Epithelial cell of proximal tubule (primary cell): ENCODE data around the gene NCF2. TPM values are rescaled to one million over a fixed set of nuclear protein-coding genes. Genes with fewer than 3 reads are reported as not detected.
A peak's percentile ranks its signal among the peaks of the same experiment; 100 is the strongest.

Source experiments
- DNase-seq: peaks from one replicate; pipeline ENCODE4 v3.0.0-alpha.2; 2011; ENCODE audit warnings: low read depth
- H3K4me3 ChIP-seq: 2 replicates; pipeline ENCODE4 v1.5.1; 2011; ENCODE audit warnings: low read depth, mild to moderate bottlenecking, low read length
- CTCF ChIP-seq: conservative IDR thresholded peaks from 2 replicates; pipeline ENCODE4 v1.5.1; 2012; ENCODE audit warnings: low read depth, mild to moderate bottlenecking, low read length
- total RNA-seq: library from RNA; depleted of rRNA; stranded (reverse); fragments of >200 nt; gene quantifications from 2 replicates; pipeline ENCODE4 v1.2.3, GENCODE V29; 2015

The NCF2 gene
- total RNA-seq, 1 donor from 2014 or later = 25.6 TPM

DNA sequence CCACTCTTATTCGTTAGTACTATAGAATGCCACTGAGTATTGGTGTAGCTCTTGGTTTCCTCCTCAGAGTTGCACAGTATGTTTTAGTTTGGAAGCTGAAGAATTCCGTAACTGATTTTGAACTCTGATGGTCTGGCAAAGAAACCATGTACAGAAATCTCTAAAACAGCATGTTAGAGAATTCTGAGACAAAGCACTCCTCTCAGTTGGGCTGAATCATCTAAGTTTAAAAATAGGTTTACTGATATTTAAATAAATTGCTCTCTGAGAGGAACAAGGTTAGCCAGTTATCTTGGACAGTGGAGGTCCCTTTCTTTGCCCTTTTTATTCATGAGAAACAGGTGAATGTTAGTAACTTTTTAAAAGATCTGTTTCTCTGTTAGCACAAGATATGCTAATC lies 43.8 kb downstream of the NCF2 start:
- H3K4me3 ChIP-seq = no peak overlapping the region
- DNase-seq = no peak
- no peak for TF ChIP-seq CTCF

- no peak for TF ChIP-seq CTCF
- peak; percentile 56 for DNase-seq
These were observed 45.5 kb downstream of the NCF2 start for GRCh38 chr1:183544598-183545297.

DNA sequence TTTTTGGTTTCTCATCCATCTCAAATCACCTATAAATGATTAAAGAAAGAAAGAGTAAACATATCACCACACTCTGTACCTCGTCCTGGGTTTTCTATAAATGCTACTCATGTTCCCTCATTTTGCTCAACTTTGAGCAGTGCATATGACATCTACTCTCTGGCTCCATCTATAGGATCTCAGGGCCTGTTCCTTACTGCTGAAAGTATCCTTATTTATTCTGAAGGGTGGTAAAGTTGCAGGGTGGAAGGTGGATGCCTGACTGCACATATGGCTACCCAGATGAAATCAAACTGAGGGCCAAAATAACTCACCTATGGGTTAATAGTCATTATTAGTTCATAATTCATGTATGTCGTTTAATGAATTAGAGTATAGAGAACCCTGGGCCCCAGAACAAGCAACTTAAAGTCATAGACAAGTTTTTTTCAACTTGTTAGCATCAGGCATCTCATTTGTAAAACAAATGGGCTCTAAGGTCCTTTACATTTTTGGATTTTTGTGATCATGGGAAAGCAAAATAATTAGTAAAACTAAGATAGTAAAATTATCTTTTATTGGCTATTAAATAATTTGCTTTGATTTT lies 46.5 kb downstream of the NCF2 start:
- H3K4me3 ChIP-seq = no peak overlapping the region
- peak; percentile 83 for TF ChIP-seq CTCF
- no peak for DNase-seq

More at GRCh38 chr1:183544598-183545297, 45.5 kb downstream of the NCF2 start:
- H3K4me3 ChIP-seq = no peak overlapping the region

DNA sequence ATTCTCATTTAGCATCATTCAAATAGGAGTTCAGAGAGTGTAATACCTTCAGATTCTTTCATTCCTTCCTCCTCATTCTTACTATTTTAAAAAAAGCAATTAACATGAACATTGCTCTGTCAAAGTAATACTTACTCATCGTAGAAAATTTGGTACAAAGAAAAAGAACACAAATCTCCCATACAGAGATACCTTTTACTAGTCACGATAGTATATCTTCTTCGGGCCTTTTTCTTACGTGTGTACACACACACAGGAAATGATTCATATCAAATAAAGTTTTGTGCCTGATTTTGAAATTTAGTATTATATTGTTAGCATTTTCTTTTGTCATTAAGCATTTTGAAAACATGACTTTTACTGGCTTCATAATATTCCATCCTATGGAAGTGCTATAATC lies 52.9 kb downstream of the NCF2 start:
- no peak for DNase-seq
- TF ChIP-seq CTCF = no peak
- H3K4me3 ChIP-seq = no peak overlapping the region

DNA sequence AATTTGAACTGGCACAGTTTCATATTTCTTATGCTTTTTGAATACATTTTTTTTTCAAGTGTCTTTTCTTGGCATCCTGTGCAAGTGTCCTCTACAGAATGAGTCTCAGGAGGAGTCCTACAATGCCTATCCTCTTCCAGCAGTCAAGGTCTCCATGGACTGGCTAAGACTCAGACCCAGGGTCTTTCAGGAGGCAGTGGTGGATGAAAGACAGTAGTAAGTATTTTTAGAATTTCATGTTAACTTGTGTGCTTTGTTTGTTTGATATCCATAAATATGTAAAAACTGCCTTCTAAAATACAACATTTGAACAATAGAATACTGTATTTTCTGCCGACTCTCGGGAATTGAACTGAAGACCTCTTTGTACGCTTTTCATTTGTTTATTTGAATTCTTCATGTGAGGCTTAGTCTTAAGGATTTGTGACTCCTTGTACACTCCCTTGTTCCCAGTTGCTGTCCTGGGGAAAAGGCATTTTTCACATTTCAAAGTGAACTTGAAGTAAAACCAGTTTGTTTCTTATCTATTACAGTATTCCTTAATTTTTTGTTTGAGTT lies 56.6 kb downstream of the NCF2 start:
- TF ChIP-seq CTCF = no peak
- H3K4me3 ChIP-seq = no peak overlapping the region
- DNase-seq = no peak

- TF ChIP-seq CTCF = no peak
- no peak for DNase-seq
These were observed 61.7 kb downstream of the NCF2 start for GRCh38 chr1:183528577-183528976.

More at GRCh38 chr1:183528577-183528976, 61.7 kb downstream of the NCF2 start:
- H3K4me3 ChIP-seq = no peak overlapping the region
